Adrenal gland (tissue), 5 donors: ENCODE measurements around the gene SF3A1.

Source experiments
- CTCF ChIP-seq, 6 experiments: fragments of 450-650 bp in 4 of 6; fragments of 200-600 bp in 2 of 6; sonication (generic) in 1 of 6; IDR thresholded peaks; 1 replicate in 5 of 6; 2 replicates in 1 of 6; pipeline versions ENCODE4 v1.5.1 to v1.8.0; 2016 to 2021; ENCODE audit warnings: antibody characterized with exemption in 6 of 6, mild to moderate bottlenecking in 2 of 6, moderate library complexity in 1 of 6
- POLR2A ChIP-seq, 2 donors: fragments of 450-650 bp; IDR thresholded peaks; one replicate each; pipeline ENCODE4 v1.6.1; 2017; ENCODE audit warnings: antibody characterized with exemption in 2 of 2, mild to moderate bottlenecking in 2 of 2, moderate library complexity in 1 of 2
- donor health status: DM: no; HTN: no; CAD: no.

- no peak for TF ChIP-seq CTCF (IDR thresholded peaks at IDR 0.05)
- TF ChIP-seq POLR2A (IDR thresholded peaks at IDR 0.05): no peak
These were observed 23.3 kb upstream of the SF3A1 start for GRCh38 chr22:30380011-30380410.
